GM23338 (cell line): ENCODE results near the gene CEACAM19. TPM values are rescaled to one million over a fixed set of nuclear protein-coding genes. Genes with fewer than 3 reads are reported as not detected.
"Not testable (repeated sequence)": the region's sequence is repeated elsewhere in the genome, so short reads cannot be mapped to it uniquely, and the experiment has no call there.

Experiments used
- ATAC-seq: fragments of 200-7000 bp; cut with Tn5 transposase; 3 replicates; pipeline ENCODE4 v1.9.1; 2020
- DNase-seq: peaks from one replicate; pipeline ENCODE4 v3.0.0-alpha.2; 2015; ENCODE audit warnings: low spot score
- H2AFZ ChIP-seq: fragments of 200-600 bp; sonication (generic); 2 replicates; pipeline ENCODE4 v1.8.0; 2016; ENCODE audit warnings: antibody characterized with exemption, mild to moderate bottlenecking, moderate library complexity
- H3F3A ChIP-seq: fragments of 200-600 bp; sonication (generic); replicated peaks from 2 replicates; pipeline ENCODE4 v1.8.0; 2017; ENCODE audit warnings: antibody characterized with exemption, mixed run types, low read depth
- H3K27ac ChIP-seq: fragments of 200-600 bp; sonication (generic); 2 replicates; pipeline ENCODE4 v1.6.1; 2016; ENCODE audit warnings: low read depth
- H3K27me3 ChIP-seq: fragments of 200-600 bp; sonication (generic); 2 replicates; pipeline ENCODE4 v1.8.0; 2016; ENCODE audit warnings: mild to moderate bottlenecking, mixed run types, moderate library complexity; ENCODE audit not compliant: insufficient read depth
- H3K36me3 ChIP-seq: fragments of 200-600 bp; sonication (generic); 2 replicates; pipeline ENCODE4 v1.8.0; 2016; ENCODE audit warnings: mild to moderate bottlenecking; ENCODE audit not compliant: insufficient read depth
- H3K4me1 ChIP-seq: fragments of 200-600 bp; sonication (generic); 2 replicates; pipeline ENCODE4 v1.8.0; 2016; ENCODE audit warnings: mild to moderate bottlenecking, moderate library complexity; ENCODE audit not compliant: insufficient read depth
- H3K4me2 ChIP-seq: fragments of 200-600 bp; sonication (generic); 2 replicates; pipeline ENCODE4 v1.7.1; 2017; ENCODE audit warnings: mixed run types
- H3K4me3 ChIP-seq: fragments of 200-600 bp; sonication (generic); 2 replicates; pipeline ENCODE4 v1.6.1; 2016; ENCODE audit warnings: mixed run types
- H3K79me2 ChIP-seq: fragments of 200-600 bp; sonication (generic); replicated peaks from 2 replicates; pipeline ENCODE4 v1.8.0; 2017; ENCODE audit warnings: mild to moderate bottlenecking; ENCODE audit not compliant: insufficient read depth
- H3K9me2 ChIP-seq: fragments of 200-600 bp; sonication (generic); 2 replicates; pipeline ENCODE4 v1.8.0; 2017; ENCODE audit not compliant: insufficient read depth
- H4K20me1 ChIP-seq: fragments of 200-600 bp; sonication (generic); replicated peaks from 2 replicates; pipeline ENCODE4 v1.8.0; 2017; ENCODE audit warnings: mild to moderate bottlenecking; ENCODE audit not compliant: insufficient read depth
- H3K27ac Mint-ChIP-seq: 2 replicates; pipeline ENCODE4 v1.8.0; 2020; ENCODE audit warnings: inconsistent platforms, mild to moderate bottlenecking, moderate library complexity, mixed read lengths
- H3K27me3 Mint-ChIP-seq: 3 replicates; pipeline ENCODE4 v1.8.0; 2022; ENCODE audit warnings: low read depth, mild to moderate bottlenecking, moderate library complexity, mixed read lengths, inconsistent platforms; ENCODE audit not compliant: insufficient read depth, poor library complexity
- H3K36me3 Mint-ChIP-seq: 3 replicates; pipeline ENCODE4 v1.8.0; 2021; ENCODE audit warnings: low read depth, mild to moderate bottlenecking, inconsistent platforms, moderate library complexity, mixed read lengths
- H3K4me1 Mint-ChIP-seq: 3 replicates; pipeline ENCODE4 v1.8.0; 2020; ENCODE audit warnings: mild to moderate bottlenecking, inconsistent platforms, mixed read lengths
- H3K4me3 Mint-ChIP-seq: 3 replicates; pipeline ENCODE4 v1.8.0; 2021; ENCODE audit warnings: moderate library complexity, mild to moderate bottlenecking, inconsistent platforms, mixed read lengths
- H3K9me3 Mint-ChIP-seq: 3 replicates; pipeline ENCODE4 v1.8.0; 2020; ENCODE audit warnings: moderate library complexity, mild to moderate bottlenecking, inconsistent platforms, mixed read lengths
- CREB1 ChIP-seq: fragments of 250-450 bp; sonication (Bioruptor Pico); IDR thresholded peaks from 2 replicates; pipeline ENCODE4 v1.5.0; 2020; ENCODE audit warnings: low read depth, mild to moderate bottlenecking, moderate library complexity
- ETS1 ChIP-seq: IDR thresholded peaks from 2 replicates; pipeline ENCODE4 v1.6.1; 2016; ENCODE audit warnings: antibody characterized with exemption
- EZH2 ChIP-seq: fragments of 200-600 bp; sonication (generic); IDR thresholded peaks from one replicate; pipeline ENCODE4 v1.8.0; 2017; ENCODE audit warnings: antibody characterized with exemption, mild to moderate bottlenecking, low read depth; ENCODE audit not compliant: unreplicated experiment
- POLR2AphosphoS5 ChIP-seq: IDR thresholded peaks from 2 replicates; pipeline ENCODE4 v1.6.1; 2016; ENCODE audit warnings: antibody characterized with exemption, low read depth
- REST ChIP-seq: IDR thresholded peaks from one replicate; pipeline ENCODE4 v1.6.1; 2018; ENCODE audit warnings: antibody characterized with exemption; ENCODE audit not compliant: unreplicated experiment
- polyA plus RNA-seq: library from polyadenylated mRNA; unstranded; fragments of >200 nt; fragmentation: Nextera tagmentation; extraction: Ambion mirVana; gene quantifications from 2 replicates; pipeline ENCODE4 v1.2.1, GENCODE V29; 2016
- total RNA-seq: library from RNA; depleted of rRNA; stranded (reverse); fragments of >200 nt; shearing (Covaris generic); gene quantifications from 2 replicates; pipeline ENCODE4 v1.2.3, GENCODE V29; 2014

CEACAM19 gene
- total and polyA plus RNA-seq, 2 experiments from 2014 or later = 0.38 to 0.76 TPM

- H3K4me3 ChIP-seq = no peak overlapping the region
- H3K27me3 ChIP-seq = no peaks in the 10 kb centered on the region
- H3F3A ChIP-seq = 0 out of 2 replicates have a peak, but pooled peaks cover 4% of the 10 kb centered on the region
- Mint-ChIP-seq H3K36me3 (no peaks in the 10 kb centered on the region), H3K27ac (no peak overlapping the region), H3K4me1 (no peaks in the 10 kb centered on the region), H3K27me3 (no peaks in the 10 kb centered on the region), H3K4me3 (no peak overlapping the region), H3K9me3 (no peaks in the 10 kb centered on the region; the same call in 2 of the 3 replicates)
- H3K79me2 ChIP-seq = no peaks in the 10 kb centered on the region
- 0 out of 2 replicates have a peak, but pooled peaks cover 3% of the 10 kb centered on the region for H4K20me1 ChIP-seq
- ATAC-seq (no peak), DNase-seq (no peak)
- no peaks in the 10 kb centered on the region for H3K9me2 ChIP-seq
- no peaks in the 10 kb centered on the region for H3K36me3 ChIP-seq
- H3K27ac ChIP-seq = no peak overlapping the region
- H2AFZ ChIP-seq = no peak overlapping the region
- 0 out of 2 replicates have a peak, but pooled peaks cover 6% of the 10 kb centered on the region for H3K4me1 ChIP-seq
- no peak overlapping the region for H3K4me2 ChIP-seq
- TF ChIP-seq POLR2AphosphoS5 = no peak
- no peak for TF ChIP-seq ETS1
- no peak for TF ChIP-seq REST
- no peak for TF ChIP-seq CREB1
- no peak for TF ChIP-seq EZH2
Measured at GRCh38 chr19:44668985-44669764, 2.1 kb upstream of the CEACAM19 start.

- not testable (repeated sequence) for H3K79me2 ChIP-seq, H3K27me3 Mint-ChIP-seq, H3K4me1 ChIP-seq, H3K9me2 ChIP-seq, H3K4me2 ChIP-seq, ATAC-seq, H3K27ac ChIP-seq, H2AFZ ChIP-seq, H3K4me3 ChIP-seq, H3K27me3 ChIP-seq, H3K27ac Mint-ChIP-seq, H3F3A ChIP-seq, DNase-seq, H3K9me3 Mint-ChIP-seq, H3K36me3 ChIP-seq, H3K36me3 Mint-ChIP-seq, H4K20me1 ChIP-seq, H3K4me3 Mint-ChIP-seq, H3K4me1 Mint-ChIP-seq
Measured at GRCh38 chr19:44670027-44670426, 1.3 kb upstream of the CEACAM19 start.
